ENCODE data around the gene FOXP1. TPM values are rescaled to one million over a fixed set of nuclear protein-coding genes. Genes with fewer than 3 reads are reported as not detected.

Gene FOXP1
- total and polyA plus RNA-seq, 2 experiments from 2014 or later, result 37.4 to 59.9 TPM

DNA sequence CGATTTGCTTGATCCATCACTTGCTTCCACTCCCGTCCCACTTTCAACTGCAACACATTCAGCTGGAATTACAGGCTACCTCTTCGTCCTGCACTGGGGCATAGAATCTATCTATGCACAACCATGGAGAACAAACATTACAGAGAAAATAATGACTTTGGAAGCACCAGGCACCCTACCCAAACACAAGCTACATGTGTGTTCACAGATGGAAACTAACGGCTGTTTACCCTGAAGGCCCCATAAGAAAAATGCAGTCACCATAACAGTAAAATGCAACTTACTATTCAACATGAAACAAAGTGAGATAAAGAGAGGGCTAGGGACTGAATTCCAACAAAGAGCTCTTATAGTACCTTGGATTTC lies 496.8 kb downstream of the FOXP1 start:
- no peak for DNase-seq
- Histone ChIP-seq H2AFZ (no peak overlapping the region), H3K4me3 (no peak overlapping the region), H3K4me1 (ENCODE audit: insufficient read depth) (peaks cover 5% of the 10 kb centered on the region; the same call in 1 of the 2 replicates), H3K4me2 (ENCODE audit: unreplicated experiment) (no peak overlapping the region), H3K27me3 (replicated peaks; ENCODE audit: insufficient read depth) (no peaks in the 10 kb centered on the region), H4K20me1 (ENCODE audit: insufficient read depth) (no peaks in the 10 kb centered on the region), H3K27ac (no peak overlapping the region), H3K9ac (no peak overlapping the region), H3K36me3 (ENCODE audit: low read depth) (no peaks in the 10 kb centered on the region), H3K79me2 (ENCODE audit: insufficient read depth) (no peaks in the 10 kb centered on the region; the same call in 1 of the 2 replicates), H3K9me3 (ENCODE audit: low read depth) (no peaks in the 10 kb centered on the region), H3F3A (ENCODE audit: insufficient read depth) (no peaks in the 10 kb centered on the region), H3K9me2 (ENCODE audit: insufficient read depth) (no peaks in the 10 kb centered on the region)
- TF ChIP-seq EZH2phosphoT487 (IDR thresholded peaks at IDR 0.05; ENCODE audit: insufficient read depth, low read depth) (no peak), EZH2 (IDR thresholded peaks at IDR 0.05; ENCODE audit: insufficient read depth, poor library complexity, severe bottlenecking) (no peak)
- WGBS, 2 experiments (ENCODE audit: low coverage in 1 of 2, low lambda C conversion rate in 2 of 2, missing lambda C conversion rate in 2 of 2), result 87 to 92% methylated on average over 4 of the region's 4 CpGs
- in situ Hi-C loops (cut with MboI), result no loop called here

DNA sequence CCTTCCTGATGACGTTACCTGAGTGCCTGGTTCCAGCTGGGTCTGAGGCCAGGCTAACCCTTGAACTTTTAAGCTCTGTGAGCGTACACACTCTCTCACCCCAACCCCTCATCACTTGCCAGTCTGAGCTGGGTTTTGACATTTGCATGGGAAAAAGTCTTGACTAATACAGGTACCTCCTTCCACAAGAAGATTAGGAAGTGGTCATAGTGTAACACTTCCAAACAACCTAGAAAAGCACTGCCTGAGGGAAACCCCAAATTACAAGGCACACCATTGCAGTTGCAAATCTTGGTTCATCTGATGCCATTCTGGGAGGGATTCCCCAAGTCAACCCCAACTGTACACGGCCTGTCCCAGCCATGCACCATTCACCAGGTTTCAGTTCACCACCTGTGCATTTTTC lies 499.8 kb downstream of the FOXP1 start:
- H3K4me2 ChIP-seq (ENCODE audit: unreplicated experiment), result no peak overlapping the region
- H2AFZ ChIP-seq, result no peak overlapping the region
- no peak overlapping the region for H3K4me3 ChIP-seq
- H3K79me2 ChIP-seq (ENCODE audit: insufficient read depth), result no peaks in the 10 kb centered on the region
- H3K4me1 ChIP-seq (ENCODE audit: insufficient read depth), result no peaks in the 10 kb centered on the region; the same call in 1 of the 2 replicates
- no peak overlapping the region for H3K9ac ChIP-seq
- no peaks in the 10 kb centered on the region for H3F3A ChIP-seq (ENCODE audit: insufficient read depth)
- no peaks in the 10 kb centered on the region for H3K27me3 ChIP-seq (replicated peaks; ENCODE audit: insufficient read depth)
- H3K9me2 ChIP-seq (ENCODE audit: insufficient read depth), result no peaks in the 10 kb centered on the region
- TF ChIP-seq EZH2 (IDR thresholded peaks at IDR 0.05; ENCODE audit: insufficient read depth, poor library complexity, severe bottlenecking) (no peak), EZH2phosphoT487 (IDR thresholded peaks at IDR 0.05; ENCODE audit: insufficient read depth, low read depth) (no peak)
- 98% methylated on average over 3 of the region's 3 CpGs for WGBS, 2 experiments (ENCODE audit: low coverage in 1 of 2, low lambda C conversion rate in 2 of 2, missing lambda C conversion rate in 2 of 2)
- no peak for DNase-seq
- H3K27ac ChIP-seq, result no peak overlapping the region
- no peaks in the 10 kb centered on the region for H3K36me3 ChIP-seq (ENCODE audit: low read depth)
- H4K20me1 ChIP-seq (ENCODE audit: insufficient read depth), result no peaks in the 10 kb centered on the region
- in situ Hi-C loops (cut with MboI), result no loop called here
- no peaks in the 10 kb centered on the region for H3K9me3 ChIP-seq (ENCODE audit: low read depth)

GRCh38 chr3:71082833-71083232 lies 500.7 kb downstream of the FOXP1 start:
- 96 to 98% methylated on average over 5 of the region's 5 CpGs for WGBS, 2 experiments (ENCODE audit: low coverage in 1 of 2, low lambda C conversion rate in 2 of 2, missing lambda C conversion rate in 2 of 2)

DNA sequence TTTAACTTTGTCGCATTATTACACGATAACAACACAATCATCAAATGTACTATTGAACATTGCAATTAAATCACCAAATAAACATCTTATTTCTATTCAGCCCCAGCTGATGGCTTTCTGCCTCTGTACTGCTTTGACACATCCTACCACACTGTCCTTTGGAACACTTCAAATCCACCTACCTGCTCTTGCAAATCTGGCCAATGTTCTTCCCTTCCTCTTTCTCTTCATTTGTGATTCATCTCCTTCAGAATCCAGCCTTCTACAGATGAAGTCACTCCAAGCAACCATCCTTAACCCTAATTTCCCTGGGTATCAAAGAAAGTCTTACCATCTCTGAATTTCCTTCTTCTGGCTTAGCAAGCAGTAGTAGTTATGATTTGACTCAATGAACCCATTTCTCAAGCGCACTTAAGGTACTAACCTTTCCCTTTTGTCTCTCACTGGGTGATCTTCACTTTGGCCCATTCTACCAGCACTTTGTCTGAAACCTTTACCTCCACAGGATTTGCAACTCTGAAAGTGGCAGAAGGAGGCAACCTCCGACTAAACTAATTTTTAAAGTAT lies 502.9 kb downstream of the FOXP1 start:
- Histone ChIP-seq H3K4me2 (ENCODE audit: unreplicated experiment) (no peak overlapping the region), H3F3A (ENCODE audit: insufficient read depth) (peaks cover 17% of the 10 kb centered on the region), H3K4me3 (no peak overlapping the region), H3K4me1 (ENCODE audit: insufficient read depth) (peaks cover 12% of the 10 kb centered on the region), H3K79me2 (ENCODE audit: insufficient read depth) (peaks cover 8% of the 10 kb centered on the region; the same call in 1 of the 2 replicates), H2AFZ (no peak overlapping the region), H3K9me3 (ENCODE audit: low read depth) (no peaks in the 10 kb centered on the region), H3K27ac (no peak overlapping the region), H4K20me1 (ENCODE audit: insufficient read depth) (no peaks in the 10 kb centered on the region), H3K36me3 (ENCODE audit: low read depth) (no peaks in the 10 kb centered on the region), H3K9ac (no peak overlapping the region), H3K9me2 (ENCODE audit: insufficient read depth) (no peaks in the 10 kb centered on the region), H3K27me3 (replicated peaks; ENCODE audit: insufficient read depth) (no peaks in the 10 kb centered on the region)
- DNase-seq, result no peak
- 96 to 100% methylated on average over 4 of the region's 4 CpGs for WGBS, 2 experiments (ENCODE audit: low coverage in 1 of 2, low lambda C conversion rate in 2 of 2, missing lambda C conversion rate in 2 of 2)
- in situ Hi-C loops (cut with MboI), result no loop called here
- no peak for TF ChIP-seq EZH2 (IDR thresholded peaks at IDR 0.05; ENCODE audit: insufficient read depth, poor library complexity, severe bottlenecking)
- TF ChIP-seq EZH2phosphoT487 (IDR thresholded peaks at IDR 0.05; ENCODE audit: insufficient read depth, low read depth), result no peak

More at GRCh38 chr3:71082833-71083232, 500.7 kb downstream of the FOXP1 start:
- in situ Hi-C loops (cut with MboI), result no loop called here
- H3K27ac ChIP-seq, result no peak overlapping the region
- no peaks in the 10 kb centered on the region for H3K9me3 ChIP-seq (ENCODE audit: low read depth)
- no peaks in the 10 kb centered on the region; the same call in 1 of the 2 replicates for H3K4me1 ChIP-seq (ENCODE audit: insufficient read depth)
- DNase-seq, result no peak
- H4K20me1 ChIP-seq (ENCODE audit: insufficient read depth), result no peaks in the 10 kb centered on the region
- H3K9me2 ChIP-seq (ENCODE audit: insufficient read depth), result no peaks in the 10 kb centered on the region
- H3K4me3 ChIP-seq, result no peak overlapping the region
- H3K27me3 ChIP-seq (replicated peaks; ENCODE audit: insufficient read depth), result no peaks in the 10 kb centered on the region
- TF ChIP-seq EZH2 (IDR thresholded peaks at IDR 0.05; ENCODE audit: insufficient read depth, poor library complexity, severe bottlenecking) (no peak), EZH2phosphoT487 (IDR thresholded peaks at IDR 0.05; ENCODE audit: insufficient read depth, low read depth) (no peak)
- H3K9ac ChIP-seq, result no peak overlapping the region
- no peak overlapping the region for H2AFZ ChIP-seq
- H3K4me2 ChIP-seq (ENCODE audit: unreplicated experiment), result no peak overlapping the region
- H3K36me3 ChIP-seq (ENCODE audit: low read depth), result no peaks in the 10 kb centered on the region
- no peaks in the 10 kb centered on the region for H3F3A ChIP-seq (ENCODE audit: insufficient read depth)
- H3K79me2 ChIP-seq (ENCODE audit: insufficient read depth), result no peaks in the 10 kb centered on the region
